NCI-H187 (cell line): ENCODE data around the gene FAM50B.

Experiments
- DNase-seq, 2 experiments: peaks; one replicate each; lab custom pipeline; 2025; lab: John Stamatoyannopoulos, UW

FAM50B gene

GRCh38 chr6:3873051-3873450 is 23.9 kb downstream of the FAM50B start:
- DNase-seq, result no peak

DNA sequence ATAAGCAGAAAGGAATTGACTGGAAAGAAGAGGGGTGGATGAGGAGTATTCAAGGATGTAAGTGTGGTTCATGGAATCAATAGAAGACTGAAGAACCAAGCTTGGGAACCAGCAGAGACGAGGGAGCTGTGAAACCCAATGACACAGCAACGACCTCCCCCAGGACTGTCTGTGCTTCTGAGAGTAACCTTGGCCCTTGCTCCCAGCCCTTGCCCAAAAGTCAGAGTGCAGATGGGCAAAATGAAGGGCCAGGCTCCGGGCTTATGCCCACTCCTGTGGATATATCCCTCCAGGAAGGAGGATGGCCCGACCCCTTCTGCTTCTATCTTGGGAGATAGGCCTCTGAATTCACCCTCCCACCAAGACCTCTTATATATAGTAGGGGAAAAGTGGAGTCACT is 24.9 kb downstream of the FAM50B start:
- DNase-seq, result no peak

- DNase-seq, result no peak
Measured at GRCh38 chr6:3875486-3875885, 26.3 kb downstream of the FAM50B start.

GRCh38 chr6:3876101-3876500 is 26.9 kb downstream of the FAM50B start:
- DNase-seq, result no peak

GRCh38 chr6:3876866-3877265 is 27.7 kb downstream of the FAM50B start:
- no peak for DNase-seq

DNA sequence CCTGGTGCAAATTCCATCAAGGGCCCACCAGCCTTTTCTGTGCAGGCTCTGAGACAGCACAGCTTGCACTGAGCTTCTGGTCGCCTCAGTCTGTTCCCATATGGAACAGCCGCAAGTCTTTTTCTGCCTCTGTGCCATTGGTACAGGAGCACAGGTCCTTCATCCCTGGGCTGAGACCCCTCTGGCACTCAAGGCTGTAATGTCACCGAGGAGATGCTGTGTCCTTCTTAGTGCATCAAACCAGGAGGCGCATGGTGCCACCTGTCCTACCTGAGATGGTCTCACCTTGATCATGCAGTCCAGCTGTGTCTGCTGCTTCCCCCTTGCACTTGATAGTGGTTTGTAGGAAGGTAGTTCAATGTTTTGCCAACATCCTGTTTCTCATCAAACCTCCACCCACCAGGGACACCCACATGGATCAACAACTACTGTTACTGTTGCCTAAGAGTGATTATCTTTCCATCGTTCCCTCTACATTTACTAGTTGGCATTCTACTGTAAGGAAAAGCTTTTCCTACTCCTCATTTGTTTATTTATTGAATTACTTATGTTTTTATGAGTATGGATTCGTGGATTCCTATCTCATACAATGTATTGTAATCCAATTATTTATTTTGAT is 29.0 kb downstream of the FAM50B start:
- DNase-seq, result no peak

GRCh38 chr6:3879194-3879952 is 30.2 kb downstream of the FAM50B start:
- DNase-seq, result no peak

GRCh38 chr6:3881711-3882421 is 32.7 kb downstream of the FAM50B start:
- no peak for DNase-seq

- no peak for DNase-seq
Measured at GRCh38 chr6:3882431-3882830, 33.3 kb downstream of the FAM50B start.

DNA sequence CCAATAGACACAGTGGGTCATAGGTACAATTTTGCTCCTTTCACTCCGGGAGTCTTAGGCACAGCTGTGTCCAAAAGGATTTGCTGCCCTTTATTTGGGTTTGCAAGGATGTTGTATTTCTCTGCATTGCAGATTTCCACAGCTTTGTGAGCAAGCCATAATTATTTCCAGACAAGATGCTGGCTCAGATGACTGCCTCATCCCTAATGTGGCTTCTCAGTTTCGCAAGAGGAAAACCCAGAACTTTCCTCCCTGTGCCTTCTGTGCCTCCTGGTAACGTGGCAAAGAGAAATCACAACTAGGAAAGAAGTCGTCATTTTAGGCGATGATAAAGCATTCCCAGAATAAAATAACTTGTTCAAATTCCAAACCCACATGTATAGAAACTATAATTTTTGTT is 33.7 kb downstream of the FAM50B start:
- no peak for DNase-seq

GRCh38 chr6:3884007-3884745 is 35.0 kb downstream of the FAM50B start:
- DNase-seq, result no peak

- no peak for DNase-seq
Measured at GRCh38 chr6:3885262-3886036, 36.3 kb downstream of the FAM50B start.

- DNase-seq, result no peak
Measured at GRCh38 chr6:3887150-3887700, 38.1 kb downstream of the FAM50B start.

- no peak for DNase-seq
Measured at GRCh38 chr6:3888153-3888957, 39.2 kb downstream of the FAM50B start.

GRCh38 chr6:3890047-3890446 is 40.9 kb downstream of the FAM50B start:
- DNase-seq, result no peak

DNA sequence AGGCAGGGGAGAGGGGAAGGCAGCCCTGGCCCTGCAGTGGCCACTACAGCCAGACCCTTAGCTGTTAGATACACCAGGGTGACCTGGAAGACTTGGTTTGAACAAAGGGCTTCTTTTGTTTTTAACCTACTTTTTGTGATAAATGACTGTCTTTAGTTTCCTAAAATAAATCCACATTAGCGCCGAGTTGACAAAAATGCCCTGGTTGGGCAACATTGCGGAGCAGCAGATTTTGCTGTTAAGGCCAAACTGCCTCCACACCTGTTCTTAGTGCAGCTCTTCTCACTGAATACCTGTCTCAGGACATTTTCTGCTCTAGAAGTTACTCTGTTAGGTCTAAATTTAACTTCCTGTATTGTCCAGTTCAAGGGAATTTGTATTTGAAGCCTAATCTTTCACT is 42.7 kb downstream of the FAM50B start:
- DNase-seq, result no peak

- no peak for DNase-seq
Measured at GRCh38 chr6:3892603-3893002, 43.4 kb downstream of the FAM50B start.

DNA sequence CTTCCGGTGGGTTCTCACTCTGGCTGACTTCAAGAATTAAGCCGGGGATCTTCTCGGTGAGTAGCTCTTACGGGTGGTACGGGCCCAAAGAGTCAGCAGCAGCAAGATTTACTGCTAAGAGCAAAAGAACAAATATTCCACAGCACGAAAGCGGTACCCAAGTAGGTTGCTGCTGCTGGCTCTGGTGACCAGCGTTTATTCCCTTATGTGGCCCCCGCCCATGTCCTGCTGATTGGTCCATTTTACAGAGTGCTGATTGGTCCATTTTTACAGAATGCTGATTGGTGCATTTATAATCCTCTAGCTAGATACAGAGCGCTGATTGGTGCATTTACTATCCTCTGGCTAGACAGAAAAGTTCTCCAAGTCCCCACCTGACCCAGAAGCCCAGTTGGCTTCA is 44.3 kb downstream of the FAM50B start:
- no peak for DNase-seq

- no peak for DNase-seq
Measured at GRCh38 chr6:3893917-3894316, 44.7 kb downstream of the FAM50B start.

DNA sequence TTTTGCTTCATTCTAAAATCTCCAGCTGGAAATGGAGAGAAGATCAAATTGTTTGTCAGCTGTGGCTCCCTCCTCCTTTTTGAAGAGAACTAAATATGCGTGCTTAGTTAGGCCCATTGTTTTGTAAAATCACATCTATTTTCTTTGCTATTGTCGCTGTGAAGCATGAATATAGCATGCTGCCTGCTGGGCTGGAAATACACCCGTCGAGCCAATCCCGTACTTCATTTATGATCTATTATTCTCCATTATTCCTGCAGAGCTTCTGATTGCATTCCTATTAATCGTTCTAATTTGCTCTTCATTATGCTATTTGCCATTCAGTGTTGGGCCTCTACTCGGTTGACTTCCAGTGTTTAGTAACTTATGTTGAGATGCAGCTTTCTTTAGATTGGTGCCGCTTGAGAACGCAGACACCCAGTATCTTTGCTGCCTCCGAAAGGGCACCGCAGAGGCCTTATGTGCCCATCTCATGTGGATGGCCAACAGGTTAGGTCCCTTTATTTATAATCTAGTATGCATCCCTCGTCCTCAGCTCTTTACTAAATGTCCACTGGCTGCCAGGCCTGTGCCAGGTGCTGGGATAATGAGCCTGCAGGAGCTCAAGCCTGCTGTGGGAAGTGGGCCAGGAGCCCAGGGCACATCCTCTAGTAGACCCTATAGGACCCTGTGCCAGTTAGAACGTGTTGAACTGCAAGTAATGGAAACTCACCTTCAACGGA is 45.6 kb downstream of the FAM50B start:
- DNase-seq, result no peak
